EL (cell line): Measurements from ENCODE around the gene TCF7L2.
"Not testable (repeated sequence)": the region's sequence is repeated elsewhere in the genome, so short reads cannot be mapped to it uniquely, and the experiment has no call there.

Experiments
- DNase-seq: peaks from one replicate; pipeline ENCODE4 v3.0.0-alpha.2; 2016

TCF7L2 gene

GRCh38 chr10:113047963-113048781 is 98.1 kb downstream of the TCF7L2 start:
- no peak for DNase-seq

- DNase-seq, result no peak
Measured at GRCh38 chr10:113049881-113050280, 99.8 kb downstream of the TCF7L2 start.

- DNase-seq, result no peak
Measured at GRCh38 chr10:113052076-113052830, 102.2 kb downstream of the TCF7L2 start.

GRCh38 chr10:113053091-113053490 is 103.0 kb downstream of the TCF7L2 start:
- DNase-seq, result no peak

- DNase-seq, result no peak
Measured at GRCh38 chr10:113053881-113054280, 103.8 kb downstream of the TCF7L2 start.

- DNase-seq, result no peak
Measured at GRCh38 chr10:113055458-113055857, 105.4 kb downstream of the TCF7L2 start.

GRCh38 chr10:113056030-113056429 is 106.0 kb downstream of the TCF7L2 start:
- DNase-seq, result no peak

GRCh38 chr10:113056441-113057021 is 106.5 kb downstream of the TCF7L2 start:
- peak; percentile 84 for DNase-seq

- no peak for DNase-seq
Measured at GRCh38 chr10:113057948-113058522, 108.0 kb downstream of the TCF7L2 start.

- peak; percentile 73 for DNase-seq
Measured at GRCh38 chr10:113058523-113059370, 108.7 kb downstream of the TCF7L2 start.

- DNase-seq, result peak; percentile 50
Measured at GRCh38 chr10:113059371-113059780, 109.3 kb downstream of the TCF7L2 start.

- DNase-seq, result no peak
Measured at GRCh38 chr10:113060201-113061053, 110.4 kb downstream of the TCF7L2 start.

- DNase-seq, result no peak
Measured at GRCh38 chr10:113061054-113061430, 111.0 kb downstream of the TCF7L2 start.

- no peak for DNase-seq
Measured at GRCh38 chr10:113061557-113061956, 111.5 kb downstream of the TCF7L2 start.

GRCh38 chr10:113063043-113063967 is 113.3 kb downstream of the TCF7L2 start:
- DNase-seq, result no peak

- no peak for DNase-seq
Measured at GRCh38 chr10:113064039-113064438, 114.0 kb downstream of the TCF7L2 start.

- DNase-seq, result not testable (repeated sequence)
Measured at GRCh38 chr10:113066120-113066519, 116.1 kb downstream of the TCF7L2 start.

GRCh38 chr10:113066561-113067312 is 116.7 kb downstream of the TCF7L2 start:
- no peak for DNase-seq

- no peak for DNase-seq
Measured at GRCh38 chr10:113067501-113067900, 117.5 kb downstream of the TCF7L2 start.
